ENCODE data around the gene COG2. TPM values are rescaled to one million over a fixed set of nuclear protein-coding genes. Genes with fewer than 3 reads are reported as not detected.

The COG2 gene
- polyA plus RNA-seq, 1 donor, result 47.3 TPM

DNA sequence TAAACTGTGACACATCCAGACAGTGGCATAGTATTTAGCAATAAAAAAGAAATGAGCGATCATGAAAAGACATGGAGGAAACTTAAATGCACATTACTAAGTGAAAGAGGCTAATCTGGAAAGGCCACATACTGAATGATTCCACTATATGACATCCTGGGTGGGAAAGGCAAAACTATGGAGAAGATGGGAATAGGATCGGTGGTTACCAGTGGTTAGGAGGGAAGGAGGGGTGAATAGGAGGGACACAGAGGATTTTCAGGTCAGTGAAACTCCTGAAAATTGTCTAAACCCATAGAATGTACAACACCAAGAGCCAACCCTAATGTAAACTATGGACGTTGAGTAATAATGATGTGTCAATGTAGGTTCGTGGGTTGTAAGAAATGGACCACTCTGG is 57.9 kb downstream of the COG2 start:
- DNase-seq, result no peak

DNA sequence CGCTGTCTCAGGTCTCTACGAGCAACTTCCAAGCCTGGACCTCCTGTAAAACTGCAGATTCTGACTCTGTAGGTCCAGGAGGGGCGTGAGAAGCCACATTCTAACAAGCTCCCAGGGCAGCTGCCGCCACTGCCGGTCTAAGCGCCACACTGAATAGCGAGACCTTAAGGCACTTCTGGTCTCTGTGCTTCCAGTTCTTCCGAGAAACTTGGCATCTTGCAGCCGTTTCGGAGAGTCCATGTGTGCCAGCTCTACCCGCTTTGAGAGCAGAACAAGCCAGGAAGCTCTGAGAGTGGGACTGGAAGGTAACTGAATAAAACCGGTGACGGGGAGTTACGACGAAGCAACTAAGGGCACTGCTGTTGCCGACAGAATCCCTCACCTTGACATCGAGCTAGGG is 59.2 kb downstream of the COG2 start:
- DNase-seq, result no peak

DNA sequence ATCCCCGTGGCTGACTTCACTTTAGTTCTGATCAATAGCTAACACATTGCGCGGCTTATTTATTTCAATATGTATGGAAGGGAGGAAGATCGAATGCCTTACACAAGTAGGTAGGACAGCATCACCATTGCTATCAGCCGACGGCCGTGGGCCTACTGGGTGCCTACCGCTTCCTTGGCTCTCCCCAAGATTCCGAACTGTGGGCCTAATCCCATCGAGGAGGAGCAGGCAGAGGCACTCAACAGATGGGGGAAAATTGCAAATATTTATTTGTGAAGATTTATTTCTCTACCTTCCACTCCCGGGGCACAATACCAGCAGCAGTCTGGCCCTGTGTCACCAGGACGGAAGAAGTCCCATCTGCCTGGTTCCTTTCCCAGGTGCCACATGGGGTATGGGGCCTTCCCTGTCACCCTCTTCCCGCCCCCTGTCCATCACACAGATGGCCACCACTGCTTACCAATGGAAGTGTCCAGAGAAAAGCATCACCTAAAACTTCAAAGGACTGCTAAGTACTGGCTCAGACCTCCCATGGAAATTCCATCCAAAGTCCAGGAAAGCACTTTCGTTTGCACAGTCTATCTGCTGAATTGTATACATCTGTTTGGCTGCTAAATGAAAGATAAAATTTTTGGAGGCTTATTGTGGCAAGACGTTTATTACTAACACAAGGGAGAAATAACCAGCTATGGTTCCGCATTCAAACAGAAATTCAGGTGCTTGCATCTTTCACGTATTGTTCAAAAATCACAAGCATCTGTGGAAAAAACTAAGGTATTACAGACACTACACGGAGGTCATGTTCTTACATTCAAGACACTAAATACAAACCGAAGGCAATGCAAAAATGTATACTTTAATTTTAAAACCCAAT is 59.9 kb downstream of the COG2 start:
- DNase-seq, result no peak

DNA sequence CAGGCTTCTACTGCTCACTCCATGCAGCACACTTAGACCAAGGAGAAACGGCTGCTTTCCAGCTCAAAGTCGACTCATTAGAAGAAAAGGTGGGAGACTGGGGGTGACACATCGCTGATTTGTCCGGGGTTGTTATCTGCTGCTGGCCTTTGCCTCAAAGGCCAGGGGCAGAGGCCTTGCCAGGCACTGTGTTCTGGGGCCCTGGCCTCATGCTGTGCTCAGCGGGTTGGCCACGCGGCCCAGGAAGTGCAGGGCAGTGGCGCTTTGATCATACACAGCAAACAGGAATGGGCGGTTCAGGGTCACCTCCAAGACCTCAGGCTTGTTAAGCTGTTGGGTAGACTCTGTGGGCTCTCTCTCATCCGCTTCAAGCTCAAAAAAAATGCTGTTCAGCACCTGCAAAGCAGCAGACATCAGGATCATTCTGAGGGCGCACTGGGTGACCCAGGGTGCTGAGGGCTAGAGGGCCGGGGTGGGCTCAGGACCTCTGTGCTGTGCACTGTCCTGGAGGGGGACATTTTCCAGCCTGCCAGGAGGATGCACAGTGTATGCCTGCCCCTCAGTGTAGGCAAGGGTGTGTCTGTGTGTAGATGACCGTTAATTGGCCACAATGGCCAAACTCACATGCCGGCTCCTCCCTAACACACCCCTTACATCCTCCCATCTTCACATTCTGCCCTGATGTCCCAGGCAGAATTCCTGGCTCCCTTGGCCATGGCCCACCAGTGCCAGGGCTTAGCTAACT is 60.8 kb downstream of the COG2 start:
- DNase-seq, result peak; percentile 37

DNA sequence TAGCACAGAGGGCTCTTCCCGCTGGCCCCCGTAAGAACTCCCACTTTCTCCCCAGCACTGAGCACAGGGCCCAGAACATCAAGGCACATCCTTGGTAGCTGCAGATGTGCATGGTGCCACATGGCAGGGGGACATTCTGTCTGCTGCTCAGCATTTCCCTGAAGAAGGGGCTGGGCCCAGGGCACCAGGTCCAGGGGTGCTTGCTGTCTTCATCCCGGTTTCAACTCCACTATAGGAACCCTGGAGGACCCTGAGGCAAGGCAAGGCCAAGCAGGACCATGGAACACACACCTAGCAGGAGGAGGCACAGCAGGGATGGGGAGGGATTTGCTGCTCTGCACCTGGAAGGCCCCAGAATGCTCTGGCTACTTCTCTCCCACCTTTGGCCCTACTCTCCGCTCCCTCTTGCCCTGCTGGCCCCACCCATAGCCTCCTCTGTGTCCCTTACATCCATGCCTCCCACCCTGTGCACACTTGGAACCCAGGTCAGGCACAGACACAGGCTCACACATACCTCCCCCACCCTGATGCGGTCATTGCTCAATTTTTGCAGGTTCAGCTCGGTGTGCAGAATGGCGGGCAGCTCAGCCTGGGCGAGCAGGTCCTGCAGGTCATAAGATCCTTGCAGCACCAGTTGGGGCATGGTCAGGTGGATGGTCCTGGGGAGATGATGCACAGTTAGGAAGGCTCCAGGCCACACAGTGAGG is 61.6 kb downstream of the COG2 start:
- DNase-seq, result no peak

- no peak for DNase-seq
Observed at GRCh38 chr1:230704830-230705229, 62.5 kb downstream of the COG2 start.

GRCh38 chr1:230705289-230706019 is 63.2 kb downstream of the COG2 start:
- no peak for DNase-seq

DNA sequence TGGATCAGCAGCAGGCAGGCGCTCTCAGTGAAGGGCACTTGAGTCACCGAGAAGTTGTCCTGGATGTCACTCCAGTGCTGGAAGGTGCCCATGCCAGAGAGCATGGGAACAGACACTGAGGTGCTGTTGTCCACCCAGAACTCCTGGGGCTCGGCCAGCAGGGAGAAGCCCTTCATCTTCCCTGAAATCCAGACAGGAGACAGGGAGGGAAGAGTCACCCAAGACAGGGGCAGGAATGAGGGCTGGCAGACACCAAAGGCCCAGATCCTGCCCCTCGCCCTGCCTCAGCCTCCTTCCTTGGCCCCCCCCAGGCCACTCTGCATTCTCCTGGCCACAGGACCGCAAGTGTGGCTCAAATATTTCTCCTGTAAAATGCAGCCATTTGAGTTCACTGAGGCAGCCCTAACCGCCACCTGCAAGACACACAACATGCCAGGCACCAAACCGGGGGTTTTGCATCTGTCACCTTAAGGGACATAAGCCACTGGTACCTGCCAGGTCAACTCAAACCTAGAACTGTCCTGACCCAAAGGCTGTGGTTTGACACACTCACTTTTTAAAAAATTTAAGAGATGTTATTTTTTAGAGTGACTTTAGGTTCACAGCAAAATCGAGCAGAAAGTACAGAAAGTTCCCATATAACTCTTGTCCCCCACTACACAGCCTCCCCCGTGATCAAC is 63.9 kb downstream of the COG2 start:
- no peak for DNase-seq

- no peak for DNase-seq
Observed at GRCh38 chr1:230706887-230707731, 64.8 kb downstream of the COG2 start.

DNA sequence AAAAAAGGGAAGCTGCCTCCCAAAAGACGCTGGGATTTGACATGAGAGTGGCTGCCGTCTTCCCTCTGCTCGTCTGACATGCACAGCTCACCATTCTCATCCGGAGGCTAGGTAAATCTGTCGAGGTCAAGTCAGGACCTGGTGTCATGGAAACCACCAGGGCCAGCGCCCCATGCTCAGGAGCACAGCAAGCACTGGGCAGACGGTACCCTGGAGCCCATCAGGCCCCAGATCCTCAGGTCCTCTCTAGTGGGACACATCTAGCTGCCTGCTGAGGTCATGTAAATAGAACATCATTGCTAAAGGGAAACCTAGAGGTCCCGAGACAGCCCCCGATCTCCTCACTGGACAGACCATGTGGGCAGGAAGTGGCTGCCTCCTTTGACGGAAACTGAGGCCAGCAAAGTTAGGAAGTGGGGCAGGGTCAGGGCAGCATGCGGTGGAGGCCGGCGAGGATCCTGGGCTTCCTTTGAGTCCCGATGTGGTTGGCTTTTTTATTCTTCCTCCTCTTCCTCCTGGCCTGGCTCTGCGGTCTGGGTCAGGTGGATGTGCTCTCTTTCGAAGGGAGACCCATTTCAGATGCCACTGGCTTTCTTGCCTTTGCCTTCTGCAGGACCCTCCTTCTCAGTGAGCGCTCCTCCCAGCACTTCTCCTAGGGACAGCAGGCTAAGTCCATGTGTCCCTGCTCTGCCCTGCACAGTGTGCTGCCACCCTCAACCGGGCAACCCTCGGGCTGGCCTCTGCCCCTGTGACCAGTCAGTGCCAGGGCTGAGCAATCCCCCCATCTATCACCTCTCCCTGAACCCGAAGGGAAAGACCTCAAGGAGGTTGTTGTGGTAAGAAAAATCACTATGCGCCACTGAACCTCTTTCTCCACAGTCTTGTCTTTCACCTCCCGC is 65.7 kb downstream of the COG2 start:
- no peak for DNase-seq

GRCh38 chr1:230708631-230709580 is 66.6 kb downstream of the COG2 start:
- no peak for DNase-seq

DNA sequence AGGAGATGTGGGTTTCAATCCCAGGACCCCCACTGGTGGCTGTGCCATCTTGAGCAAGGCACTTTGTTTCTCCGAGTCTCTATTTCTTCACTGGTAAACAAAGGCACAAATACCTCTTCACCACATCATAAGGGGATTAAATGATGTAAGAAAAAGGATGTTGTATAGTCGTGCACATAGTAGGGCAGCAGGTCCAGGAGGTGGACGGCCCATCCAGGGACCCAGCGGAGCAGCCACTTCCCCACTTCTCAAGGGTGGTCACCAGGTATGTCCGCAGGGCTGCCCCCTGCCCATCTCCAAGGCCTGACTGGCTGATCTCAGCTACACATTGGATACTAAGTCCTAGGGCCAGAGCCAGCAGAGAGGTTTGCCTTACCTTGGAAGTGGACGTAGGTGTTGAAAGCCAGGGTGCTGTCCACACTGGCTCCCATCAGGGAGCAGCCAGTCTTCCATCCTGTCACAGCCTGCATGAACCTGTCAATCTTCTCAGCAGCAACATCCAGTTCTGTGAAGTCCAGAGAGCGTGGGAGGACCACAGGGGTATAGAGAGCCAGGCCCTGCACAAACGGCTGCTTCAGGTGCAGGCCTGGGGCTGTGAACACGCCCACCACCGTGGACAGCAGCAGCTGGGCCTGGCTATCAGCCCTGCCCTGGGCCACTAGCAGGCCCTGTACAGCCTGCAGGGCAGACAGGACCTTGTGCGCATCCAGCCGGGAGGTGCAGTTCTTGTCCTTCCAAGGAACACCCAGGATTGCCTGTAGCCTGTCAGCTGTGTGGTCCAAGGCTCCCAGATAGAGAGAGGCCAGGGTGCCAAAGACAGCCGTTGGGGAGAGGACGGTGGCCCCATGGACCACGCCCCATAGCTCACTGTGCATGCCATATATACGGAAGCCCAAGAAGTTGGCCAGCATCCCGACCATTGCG is 67.6 kb downstream of the COG2 start:
- no peak for DNase-seq

DNA sequence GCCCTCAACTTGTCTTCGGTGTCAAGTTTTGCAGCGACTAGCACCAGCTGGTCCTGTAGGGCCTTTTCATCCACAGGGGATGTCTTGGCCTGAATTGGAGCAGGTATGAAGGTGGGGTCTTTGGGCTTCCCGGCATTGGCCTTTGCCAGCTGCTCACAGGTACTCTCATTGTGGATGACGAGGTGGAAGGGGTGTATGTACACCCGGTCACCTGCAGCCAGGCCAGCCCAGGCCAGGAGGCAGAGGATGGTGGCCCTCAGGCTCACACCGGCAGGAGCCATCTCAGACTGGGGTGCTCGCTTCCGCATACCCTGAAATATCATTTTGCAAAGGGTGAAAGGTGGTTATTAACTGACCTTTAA is 68.2 kb downstream of the COG2 start:
- DNase-seq, result no peak

DNA sequence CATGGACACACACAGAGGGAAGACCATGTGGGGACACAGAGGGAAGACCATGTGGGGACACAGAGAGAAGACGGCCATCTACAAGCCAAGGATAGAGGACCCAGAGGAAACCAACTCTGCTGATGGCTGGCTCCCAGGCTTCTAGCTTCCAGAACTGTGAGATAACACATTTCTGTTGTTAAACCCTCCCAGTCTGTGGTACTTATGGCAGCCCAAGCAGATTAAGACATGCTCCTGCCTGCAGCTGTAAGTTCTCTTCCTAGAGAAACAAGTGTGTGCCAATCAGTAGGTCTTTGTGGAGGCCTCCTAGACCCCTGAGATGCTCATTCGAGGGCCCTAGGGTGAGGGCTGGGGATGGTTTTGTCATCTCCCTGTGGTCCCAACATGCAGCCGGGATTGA is 69.0 kb downstream of the COG2 start:
- no peak for DNase-seq

DNA sequence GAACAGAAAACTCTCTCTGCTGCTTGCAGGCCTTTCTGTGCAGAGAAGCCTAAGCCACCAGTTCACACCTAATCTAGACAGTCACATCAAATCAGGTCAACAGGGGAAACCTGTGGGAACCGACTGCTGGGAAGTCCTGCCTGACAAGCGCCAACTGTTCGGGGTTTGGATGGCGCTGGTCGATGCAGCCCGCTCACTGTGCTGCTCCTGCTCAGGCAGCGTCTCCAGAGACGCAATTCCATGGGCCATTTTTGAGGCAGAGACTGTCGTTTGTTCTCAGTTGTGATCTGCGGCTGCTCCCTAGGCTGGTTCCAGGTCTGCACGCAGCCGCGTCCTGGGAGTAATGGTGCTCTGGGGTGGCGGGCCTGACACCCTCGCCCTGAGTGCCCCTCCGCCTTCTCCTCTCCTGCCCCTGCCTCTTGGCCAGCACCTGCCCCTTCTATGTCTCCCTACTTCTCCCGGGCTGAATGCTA is 70.2 kb downstream of the COG2 start:
- no peak for DNase-seq

GRCh38 chr1:230713138-230713537 is 70.9 kb downstream of the COG2 start:
- no peak for DNase-seq

GRCh38 chr1:230713547-230713914 is 71.2 kb downstream of the COG2 start:
- DNase-seq, result no peak

All from left kidney (tissue), 2 donors.